Heart left ventricle (tissue), 16 donors: Measurements from ENCODE around the gene ACSF3. TPM values are rescaled to one million over a fixed set of nuclear protein-coding genes. Genes with fewer than 3 reads are reported as not detected.
A peak's percentile ranks its signal among the peaks of the same experiment; 100 is the strongest.

Source experiments
- ATAC-seq, 4 donors: fragments of 200-7000 bp; cut with Tn5 transposase; one replicate each; pipeline ENCODE4 v1.9.1; 2020 to 2022; ENCODE audit warnings: moderate library complexity in 4 of 4, mild to moderate bottlenecking in 3 of 4, moderate number of reproducible peaks in 1 of 4
- DNase-seq, 5 donors: peaks; one replicate each; pipeline ENCODE4 v3.0.0-alpha.2; 2020
- H3K27ac ChIP-seq, 12 donors: fragments of 200-600 bp; sonication (generic) in 4 of 12; one replicate each; pipeline versions ENCODE4 v1.5.0 to v1.8.0; 2016 to 2022; ENCODE audit warnings: mild to moderate bottlenecking in 2 of 12
- H3K27me3 ChIP-seq, 9 donors: fragments of 200-600 bp; sonication (generic) in 2 of 9; one replicate each; pipeline versions ENCODE4 v1.5.1 to v1.8.0; 2016 to 2022; ENCODE audit warnings: mild to moderate bottlenecking in 3 of 9
- H3K36me3 ChIP-seq, 9 donors: fragments of 200-600 bp; sonication (generic) in 2 of 9; one replicate each; pipeline versions ENCODE4 v1.5.0 to v1.8.0; 2018 to 2022; ENCODE audit warnings: mild to moderate bottlenecking in 2 of 9
- H3K4me1 ChIP-seq, 12 donors: fragments of 200-600 bp; sonication (generic) in 4 of 12; one replicate each; pipeline versions ENCODE4 v1.5.0 to v1.8.0; 2016 to 2022; ENCODE audit warnings: mild to moderate bottlenecking in 3 of 12
- H3K4me3 ChIP-seq, 12 donors: fragments of 200-600 bp; sonication (generic) in 4 of 12; one replicate each; pipeline versions ENCODE4 v1.5.0 to v1.8.0; 2017 to 2022; ENCODE audit warnings: mild to moderate bottlenecking in 9 of 12, moderate library complexity in 4 of 12
- H3K9me3 ChIP-seq, 12 donors: fragments of 200-600 bp; sonication (generic) in 4 of 12; one replicate each; pipeline versions ENCODE4 v1.5.0 to v1.8.0; 2016 to 2022; ENCODE audit warnings: mild to moderate bottlenecking in 1 of 12
- CTCF ChIP-seq, 12 donors: fragments of 200-600 bp; sonication (generic) in 4 of 12; IDR thresholded peaks; one replicate each; pipeline versions ENCODE4 v1.5.0 to v1.8.0; 2018 to 2022; ENCODE audit warnings: antibody characterized with exemption in 12 of 12, mild to moderate bottlenecking in 5 of 12
- POLR2A ChIP-seq, 2 donors: fragments of 450-650 bp; IDR thresholded peaks; one replicate each; pipeline ENCODE4 v1.6.1; 2017; ENCODE audit warnings: antibody characterized with exemption in 2 of 2, mild to moderate bottlenecking in 2 of 2, moderate library complexity in 2 of 2
- WGBS, 4 donors: extraction: QIAGEN DNeasy Blood & Tissue Kit in 2 of 4; methylation state at CpG; one replicate each; pipeline versions ENCODE4 v1.1.5 to v1.1.7; 2013 to 2018; 5-methylcytosine and 5-hydroxymethylcytosine counted together
- intact Hi-C, 10 donors: fragments of 100-400 bp; cut with DNase I; formaldehyde crosslinking; loops; one replicate each; pipeline versions ENCODE4 v1.11.1 to v1.14.2; 2022
- polyA plus RNA-seq, 2 donors: library from polyadenylated mRNA; stranded (reverse); fragments of 200-250 nt; gene quantifications; one replicate each; pipeline ENCODE4 v1.2.3, GENCODE V29; 2013
- total RNA-seq, 9 donors: library from RNA; depleted of rRNA in 2 of 9; stranded (reverse); fragments of >200 nt in 2 of 9; fragmentation: NEBNext Ultra II Directional in 3 of 9; extraction: Animal tissue kit (Norgen Biotek cat#: 25700) in 3 of 9; gene quantifications; one replicate each; pipeline versions ENCODE4 v1.1.0 to v1.2.4, GENCODE V29; 2016 to 2023
- donor health status: ischemic (EF 13 %, LVEDD 7.1; RV severe dilation, severe dysfunction).
- donor health status: healthy with polysubstance abuse.
- donor health status: DM: no; HTN: yes; CAD: no.
- donor health status: DM: no; HTN: no; CAD: no.
- donor health status: ischemic (EF 25% LVEDD 6.9; RV normal size, moderate dysfunction).
- donor health status: ischemic (EF 25% LVEDD 5.7; RV mildly dilated, moderate dysfunction).
- donor health status: healthy.
- donor health status: DM: yes; HTN: yes; CAD: no.
- donor health status: ischemic (EF 35%, LVEDD 5.7; RV mildly dilated, moderate dysfunction).
- donor health status: nonischemic (EF 11% LVEDD 7.7; RV severe dilation, severe dysfunction).
- donor health status: DM: yes; HTN: yes; CAD: no.
- donor health status: PGD.
- donor health status: ischemic (EF 29% LVEDD 5.4; RV normal size, mild dysfunction).
- donor health status: nonischemic (EF 23%, LVEDD 6.1; RV moderate dilation, normal function).

ACSF3 gene
- total and polyA plus RNA-seq, 11 donors, result 10.3 to 26.3 (median 19.3) TPM

DNA sequence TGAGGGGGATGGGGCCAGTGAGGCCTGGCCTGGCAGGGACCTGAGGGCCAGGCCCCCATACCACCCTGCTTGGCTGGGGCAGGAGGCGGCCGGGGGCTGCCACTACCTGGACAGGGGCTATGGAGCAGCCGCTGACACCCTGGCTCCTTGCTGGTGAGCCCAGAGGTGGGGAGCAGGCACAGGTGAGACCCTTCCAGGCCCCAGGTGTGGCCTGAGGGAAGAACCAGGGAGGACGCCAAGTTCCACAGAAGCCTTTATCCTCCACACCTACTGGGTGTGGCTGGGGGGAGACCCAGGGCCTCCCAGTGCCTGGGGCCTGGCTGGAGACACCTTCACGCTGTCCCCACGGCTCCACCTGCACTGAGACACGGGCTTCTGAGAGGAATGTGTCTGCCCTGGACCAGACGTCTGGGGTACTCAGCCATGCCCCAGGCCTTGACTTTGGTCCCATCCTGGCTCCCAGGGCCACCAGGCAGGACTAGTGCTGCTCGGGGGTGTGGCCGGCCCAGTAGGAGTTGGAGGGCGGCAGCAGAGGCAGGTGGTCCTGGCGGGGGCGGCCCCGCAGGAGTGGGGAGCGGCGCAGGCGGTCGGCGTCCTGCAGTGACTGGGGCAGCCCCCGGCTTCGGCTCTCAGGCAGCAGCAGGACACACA lies 102.0 kb downstream of the ACSF3 start:
- Histone ChIP-seq H3K4me1 (peaks cover 0 to 19% (median 7%) of the 10 kb centered on the region in 12 donors), H3K4me3 (no peak overlapping the region), H3K36me3 (no peaks in the 10 kb centered on the region), H3K27me3 (peaks cover 20 to 33% (median 29%) of the 10 kb centered on the region in 9 donors), H3K27ac (no peak overlapping the region), H3K9me3 (no peaks in the 10 kb centered on the region)
- intact Hi-C loops, result loop anchor here in 1 of 10 donors (10.0 kb wide), 1 partner anchor 381 kb away; the partner anchor contains the start of gene APRT
- WGBS, 4 donors, result 80 to 90% (median 87%) methylated on average over 18 to 21 of the region's 21 CpGs
- ATAC-seq (no peak), DNase-seq (peak in 2 of 5 donors; percentile 14 to 48)
- TF ChIP-seq POLR2A (IDR thresholded peaks at IDR 0.05) (no peak), CTCF (IDR thresholded peaks at IDR 0.05) (no peak)

DNA sequence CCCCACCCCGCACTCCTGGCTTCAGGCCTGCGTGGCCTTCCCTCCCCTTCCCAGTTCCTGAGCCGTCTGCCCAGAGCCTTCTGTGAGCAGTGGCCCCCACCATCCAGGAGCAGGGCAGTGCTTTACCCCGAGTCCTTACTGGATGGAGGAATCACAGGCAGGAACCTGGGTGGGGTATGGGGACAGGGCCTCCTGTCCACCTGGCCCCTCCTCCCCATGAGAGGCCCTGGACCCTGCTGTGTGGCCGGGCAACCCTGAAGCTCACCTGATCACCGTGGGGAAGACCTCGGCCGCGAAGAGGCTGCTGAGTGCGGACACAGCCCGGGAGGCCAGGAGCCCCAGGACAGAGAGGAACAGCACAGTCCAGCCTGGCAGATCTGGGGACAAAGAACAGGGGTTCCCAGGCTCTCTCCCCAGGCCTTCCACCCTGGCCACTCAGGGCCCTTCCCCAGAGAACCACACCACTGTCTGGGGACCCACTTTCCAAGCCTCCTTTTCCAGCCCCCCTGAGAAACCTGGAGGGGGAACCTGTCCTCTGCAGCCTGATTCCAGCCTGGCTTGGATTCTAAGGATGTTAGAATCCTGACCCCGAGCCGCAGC lies 103.5 kb downstream of the ACSF3 start:
- intact Hi-C loops, result loop anchor here in 1 of 10 donors (10.0 kb wide), 1 partner anchor 382 kb away; the partner anchor contains the start of gene APRT
- H3K27ac ChIP-seq, result no peak overlapping the region
- peaks cover 25 to 44% (median 34%) of the 10 kb centered on the region in 9 donors for H3K27me3 ChIP-seq
- H3K4me3 ChIP-seq, result no peak overlapping the region
- no peaks in the 10 kb centered on the region for H3K36me3 ChIP-seq
- no peaks in the 10 kb centered on the region for H3K9me3 ChIP-seq
- ATAC-seq (no peak), DNase-seq (peak in 2 of 5 donors; percentile 20 to 30)
- 81 to 92% (median 89%) methylated on average over 8 to 13 of the region's 13 CpGs for WGBS, 4 donors
- H3K4me1 ChIP-seq, result peaks cover 0 to 23% (median 1%) of the 10 kb centered on the region in 12 donors
- TF ChIP-seq CTCF (IDR thresholded peaks at IDR 0.05) (no peak), POLR2A (IDR thresholded peaks at IDR 0.05) (no peak)

- TF ChIP-seq CTCF (IDR thresholded peaks at IDR 0.05) (no peak), POLR2A (IDR thresholded peaks at IDR 0.05) (no peak)
- intact Hi-C loops, result loop anchor here in 1 of 10 donors (10.0 kb wide), 1 partner anchor 383 kb away; the partner anchor contains the start of gene APRT
- DNase-seq, result peak in 2 of 5 donors; percentile 10 to 57
Observed at GRCh38 chr16:89197633-89198416, 104.2 kb downstream of the ACSF3 start.

More at GRCh38 chr16:89197633-89198416, 104.2 kb downstream of the ACSF3 start:
- no peak overlapping the region for H3K4me3 ChIP-seq
- H3K27me3 ChIP-seq, result peaks cover 25 to 51% (median 40%) of the 10 kb centered on the region in 9 donors
- peaks cover 0 to 20% (median 0%) of the 10 kb centered on the region in 12 donors for H3K4me1 ChIP-seq
- 81 to 89% (median 84%) methylated on average over 17 to 26 of the region's 26 CpGs for WGBS, 4 donors
- no peak overlapping the region for H3K27ac ChIP-seq
- H3K36me3 ChIP-seq, result no peaks in the 10 kb centered on the region
- ATAC-seq, result no peak
- H3K9me3 ChIP-seq, result peaks cover 0 to 4% (median 0%) of the 10 kb centered on the region in 12 donors
